Measurements from ENCODE around the gene ADIPOR2.
"Not testable (repeated sequence)": the region's sequence is repeated elsewhere in the genome, so short reads cannot be mapped to it uniquely, and the experiment has no call there.

The ADIPOR2 gene

GRCh38 chr12:1705774-1706631 is 15.1 kb downstream of the ADIPOR2 start:
- no peak for DNase-seq

- DNase-seq = no peak
Measured at GRCh38 chr12:1706632-1706980, 15.7 kb downstream of the ADIPOR2 start.

GRCh38 chr12:1707051-1707450 is 16.2 kb downstream of the ADIPOR2 start:
- no peak for DNase-seq

GRCh38 chr12:1709968-1710367 is 19.1 kb downstream of the ADIPOR2 start:
- not testable (repeated sequence) for DNase-seq

- DNase-seq = not testable (repeated sequence)
Measured at GRCh38 chr12:1710870-1711269, 20.0 kb downstream of the ADIPOR2 start.

GRCh38 chr12:1711536-1712211 is 20.8 kb downstream of the ADIPOR2 start:
- DNase-seq = not testable (repeated sequence)

- not testable (repeated sequence) for DNase-seq
Measured at GRCh38 chr12:1712305-1712704, 21.4 kb downstream of the ADIPOR2 start.

- not testable (repeated sequence) for DNase-seq
Measured at GRCh38 chr12:1712852-1713251, 22.0 kb downstream of the ADIPOR2 start.

- DNase-seq = not testable (repeated sequence)
Measured at GRCh38 chr12:1713783-1714348, 23.0 kb downstream of the ADIPOR2 start.

- DNase-seq = not testable (repeated sequence)
Measured at GRCh38 chr12:1715459-1715858, 24.6 kb downstream of the ADIPOR2 start.

GRCh38 chr12:1716215-1716862 is 25.5 kb downstream of the ADIPOR2 start:
- no peak for DNase-seq

GRCh38 chr12:1716911-1717310 is 26.0 kb downstream of the ADIPOR2 start:
- DNase-seq = no peak

- no peak for DNase-seq
Measured at GRCh38 chr12:1719139-1719538, 28.3 kb downstream of the ADIPOR2 start.

- DNase-seq = no peak
Measured at GRCh38 chr12:1720494-1720893, 29.6 kb downstream of the ADIPOR2 start.

GRCh38 chr12:1723721-1724120 is 32.9 kb downstream of the ADIPOR2 start:
- no peak for DNase-seq

- DNase-seq = no peak
Measured at GRCh38 chr12:1724250-1724649, 33.4 kb downstream of the ADIPOR2 start.

- DNase-seq = no peak
Measured at GRCh38 chr12:1726753-1727152, 35.9 kb downstream of the ADIPOR2 start.

- no peak for DNase-seq
Measured at GRCh38 chr12:1728824-1729223, 38.0 kb downstream of the ADIPOR2 start.

- DNase-seq = no peak
Measured at GRCh38 chr12:1731019-1731687, 40.3 kb downstream of the ADIPOR2 start.

- not testable (repeated sequence) for DNase-seq
Measured at GRCh38 chr12:1731688-1732078, 40.8 kb downstream of the ADIPOR2 start.

- DNase-seq = no peak
Measured at GRCh38 chr12:1732914-1733313, 42.0 kb downstream of the ADIPOR2 start.

GRCh38 chr12:1733712-1734111 is 42.8 kb downstream of the ADIPOR2 start:
- not testable (repeated sequence) for DNase-seq

Measured in activated CD4-positive, alpha-beta T cell treated with anti-CD3 and anti-CD28 coated beads for 4 hours (primary cell).